K562 (cell line): ENCODE measurements around the gene ALKBH3. TPM values are rescaled to one million over a fixed set of nuclear protein-coding genes. Genes with fewer than 3 reads are reported as not detected.

ENCODE experiments used
- ATAC-seq: fragments of 200-7000 bp; cut with Tn5 transposase; 3 replicates; pipeline ENCODE4 v1.9.1; 2020; ENCODE audit warnings: moderate library complexity
- BruUV-seq: library from RNA; stranded (reverse); fragments of 400-500 nt; replicated peaks from 2 replicates; lab custom pipeline; 2021; lab: Mats Ljungman, UMichigan
- CTCF ChIA-PET: fragments of 300-600 bp; formaldehyde crosslinking; extraction: SDS; loops from one replicate; lab custom pipeline; 2021; ENCODE audit warnings: low intra/inter-chr PET ratio; lab: Yijun Ruan, JAX
- POLR2A ChIA-PET: fragments of 300-600, 350-650 bp; sonication (Branson Sonifier 250); formaldehyde crosslinking; extraction: SDS; loops from one replicate; lab custom pipeline; 2021; ENCODE audit warnings: antibody characterized with exemption, inconsistent platforms; lab: Yijun Ruan, JAX
- DNase-seq, 4 experiments: peaks; one replicate each; pipeline versions ENCODE4 v3.0.0 to v3.0.0-alpha.2; 2011 to 2018; ENCODE audit warnings: low spot score in 3 of 4, mixed read lengths in 3 of 4; ENCODE audit errors: extremely low read depth in 1 of 4
- FAIRE-seq: peaks from 2 replicates; lab custom pipeline; 2011; peaks lifted over from hg19 to GRCh38; lab: Jason Lieb, UNC
- H2AFZ ChIP-seq: 2 replicates; pipeline ENCODE4 v1.6.0; 2011; ENCODE audit warnings: low read depth, low read length, control low read depth, inconsistent platforms
- H3K27ac ChIP-seq: fragments of 200-600 bp; 3 replicates; pipeline ENCODE4 v1.8.0; 2011; ENCODE audit warnings: low read depth, mild to moderate bottlenecking, control low read depth, inconsistent platforms, low read length, moderate library complexity, mixed read lengths; ENCODE audit errors: extremely low read depth
- H3K27me3 ChIP-seq, 2 experiments: fragments of 300-600 bp in 1 of 2; 2 replicates in 1 of 2; 3 replicates in 1 of 2; pipeline versions ENCODE4 v1.6.0 to v1.8.0; 2011; ENCODE audit warnings: inconsistent platforms in 2 of 2, low read length in 2 of 2, mild to moderate bottlenecking in 1 of 2, mixed read lengths in 1 of 2, moderate library complexity in 1 of 2; ENCODE audit not compliant: control insufficient read depth in 2 of 2, insufficient read depth in 2 of 2
- H3K36me3 ChIP-seq: fragments of 300-600 bp; 3 replicates; pipeline ENCODE4 v1.8.0; 2011; ENCODE audit warnings: mild to moderate bottlenecking, low read length, inconsistent platforms; ENCODE audit not compliant: control insufficient read depth, insufficient read depth
- H3K4me1 ChIP-seq, 2 experiments: fragments of 200-600 bp in 1 of 2; replicated peaks in 1 of 2; 2 replicates in 1 of 2; 3 replicates in 1 of 2; pipeline versions ENCODE4 v1.5.1 to v1.8.0; 2011; ENCODE audit warnings: inconsistent platforms in 2 of 2, low read length in 2 of 2, mild to moderate bottlenecking in 1 of 2, mixed read lengths in 1 of 2, moderate library complexity in 1 of 2; ENCODE audit not compliant: control insufficient read depth in 2 of 2, insufficient read depth in 2 of 2
- H3K4me2 ChIP-seq: 2 replicates; pipeline ENCODE4 v1.6.1; 2011; ENCODE audit warnings: low read length, control low read depth, inconsistent platforms, mixed read lengths; ENCODE audit not compliant: insufficient read depth
- H3K4me3 ChIP-seq: fragments of 200-600 bp; sonication (generic), shearing (Covaris generic); 2 replicates; pipeline ENCODE4 v1.5.1; 2016; ENCODE audit warnings: control low read depth, inconsistent platforms
- H3K79me2 ChIP-seq: fragments of 200-600 bp; 3 replicates; pipeline ENCODE4 v1.8.0; 2011; ENCODE audit warnings: low read length, inconsistent platforms; ENCODE audit not compliant: control insufficient read depth, insufficient read depth
- H3K9ac ChIP-seq, 2 experiments: 2 replicates each; pipeline versions ENCODE4 v1.6.0 to v1.6.1; 2011; ENCODE audit warnings: low read depth in 2 of 2, low read length in 2 of 2, control low read depth in 1 of 2, inconsistent platforms in 1 of 2, mild to moderate bottlenecking in 1 of 2, mixed read lengths in 1 of 2; ENCODE audit not compliant: insufficient read depth in 1 of 2
- H3K9me1 ChIP-seq: one replicate; pipeline ENCODE4 v1.6.0; 2011; ENCODE audit warnings: inconsistent platforms, mild to moderate bottlenecking, low read length, moderate library complexity; ENCODE audit not compliant: control insufficient read depth, insufficient read depth
- H3K9me3 ChIP-seq: replicated peaks from 2 replicates; pipeline ENCODE4 v1.5.1; 2011; ENCODE audit warnings: low read depth, low read length, inconsistent platforms; ENCODE audit not compliant: control insufficient read depth, insufficient read depth
- H4K20me1 ChIP-seq: replicated peaks from 2 replicates; pipeline ENCODE4 v1.6.1; 2011; ENCODE audit warnings: low read length, inconsistent platforms, mixed read lengths; ENCODE audit not compliant: control insufficient read depth, insufficient read depth
- AFF4 ChIP-seq: sonication (generic); formaldehyde crosslinking; IDR thresholded peaks from 2 replicates; pipeline ENCODE4 v1.8.0; 2023; ENCODE audit warnings: mild to moderate bottlenecking, missing genetic modification reagents
- BRF1 ChIP-seq: IDR thresholded peaks from 3 replicates; pipeline ENCODE4 v1.6.1; 2011; ENCODE audit warnings: borderline replicate concordance, mild to moderate bottlenecking; ENCODE audit not compliant: insufficient read length; ENCODE audit errors: extremely low read depth
- C11orf30 ChIP-seq: fragments of 450-650 bp; IDR thresholded peaks from 2 replicates; pipeline ENCODE4 v1.6.1; 2016; ENCODE audit warnings: low read depth, mild to moderate bottlenecking
- KAT2B ChIP-seq: IDR thresholded peaks from one replicate; pipeline ENCODE4 v1.6.1; 2012; ENCODE audit warnings: low read depth, mild to moderate bottlenecking, control low read depth, inconsistent platforms, low read length, moderate library complexity
- L3MBTL2 ChIP-seq: fragments of 450-650 bp; IDR thresholded peaks from 2 replicates; pipeline ENCODE4 v1.6.1; 2016; ENCODE audit warnings: mild to moderate bottlenecking, moderate library complexity
- NEUROD1 ChIP-seq: fragments of 150-350 bp; IDR thresholded peaks from 2 replicates; pipeline ENCODE4 v1.6.1; 2014; ENCODE audit warnings: borderline replicate concordance, low read length, low read depth; ENCODE audit not compliant: partially characterized antibody
- NFE2L1 ChIP-seq: fragments of 450-650 bp; IDR thresholded peaks from 2 replicates; pipeline ENCODE4 v1.6.1; 2016; ENCODE audit warnings: missing genetic modification characterization, low read depth, mild to moderate bottlenecking, missing compliant biosample characterization, moderate library complexity, borderline replicate concordance
- RBFOX2 ChIP-seq: fragments of 200-400 bp; formaldehyde crosslinking; IDR thresholded peaks from 2 replicates; pipeline ENCODE4 v1.6.1; 2017; ENCODE audit warnings: low read depth, mild to moderate bottlenecking, low read length, moderate library complexity
- SMARCA4 ChIP-seq: fragments of 450-650 bp; IDR thresholded peaks from 2 replicates; pipeline ENCODE4 v1.6.1; 2016
- SREBF2 ChIP-seq: sonication (generic); formaldehyde crosslinking; IDR thresholded peaks from 2 replicates; pipeline ENCODE4 v1.4.0; 2020; ENCODE audit warnings: mild to moderate bottlenecking, missing genetic modification reagents
- THAP12 ChIP-seq: fragments of 250-450 bp; sonication (Bioruptor Pico); IDR thresholded peaks from 2 replicates; pipeline ENCODE4 v1.9.0; 2021; ENCODE audit warnings: mild to moderate bottlenecking, inconsistent platforms
- THRAP3 ChIP-seq: fragments of 450-650 bp; IDR thresholded peaks from 2 replicates; pipeline ENCODE4 v1.6.1; 2016; ENCODE audit warnings: mild to moderate bottlenecking, inconsistent platforms, borderline replicate concordance
- TSC22D4 ChIP-seq: fragments of 450-650 bp; IDR thresholded peaks from 2 replicates; pipeline ENCODE4 v1.6.1; 2016; ENCODE audit warnings: missing genetic modification characterization, missing biosample characterization, control low read depth
- U2AF2 ChIP-seq: fragments of 200-400 bp; formaldehyde crosslinking; optimal IDR thresholded peaks from 2 replicates; pipeline ENCODE3; 2017; ENCODE audit warnings: low read depth, mild to moderate bottlenecking, low read length
- ZBTB7A ChIP-seq: IDR thresholded peaks from 2 replicates; pipeline ENCODE4 v1.6.1; 2011; ENCODE audit warnings: low read depth, mild to moderate bottlenecking, low read length, moderate library complexity, borderline replicate concordance; ENCODE audit not compliant: control insufficient read depth
- ZNF175 ChIP-seq: fragments of 200-800 bp; sonication (Bioruptor generic); IDR thresholded peaks from 2 replicates; pipeline ENCODE4 v1.6.1; 2016; ENCODE audit warnings: low read depth, mild to moderate bottlenecking, missing genetic modification characterization, missing compliant biosample characterization
- WGBS: fragments of 100-300 bp; shearing (Covaris generic); methylation state at CpG from one replicate; pipeline ENCODE4 v1.1.6; 2016; ENCODE audit warnings: low coverage, mixed read lengths; ENCODE audit not compliant: insufficient coverage; ENCODE audit errors: missing lambda C conversion rate; 5-methylcytosine and 5-hydroxymethylcytosine counted together
- in situ Hi-C: fragments of 300-500 bp; cut with MboI; formaldehyde crosslinking; loops from 4 replicates; pipeline ENCODE4 v1.15.0; 2018; ENCODE audit warnings: inconsistent platforms, mixed read lengths
- intact Hi-C: fragments of 100-400 bp; cut with micrococcal nuclease; formaldehyde crosslinking; loops from 2 replicates; pipeline ENCODE4 v1.14.2; 2022
- polyA plus RNA-seq, 8 experiments: library from polyadenylated mRNA; depleted of rRNA in 4 of 8; stranded (reverse) in 5 of 8; unstranded in 3 of 8; fragments of >200 nt; fragmentation: Nextera tagmentation in 2 of 8; fragmentation: Illumina TruSeq in 1 of 8; extraction: Ambion mirVana in 2 of 8; extraction: Trizol in 1 of 8; gene quantifications; 2 replicates each; pipeline versions ENCODE4 v1.2.1 to v1.2.3, GENCODE V29; 2011 to 2014; ENCODE audit warnings: inconsistent platforms in 1 of 8, missing spikeins in 1 of 8
- total RNA-seq, 7 experiments: library from RNA; depleted of rRNA in 6 of 7; stranded (reverse); fragments of >200 nt in 6 of 7; fragmentation: Illumina TruSeq in 2 of 7; extraction: Trizol in 2 of 7; gene quantifications; 2 replicates each; pipeline versions ENCODE4 v1.2.1 to v1.2.3, GENCODE V29; 2011 to 2021; ENCODE audit warnings: low replicate concordance in 1 of 7

The ALKBH3 gene
- total and polyA plus RNA-seq, 9 of the 15 experiments (the other 6 are each of a cell fraction or from before 2014, with no cell fraction given) = 16.0 to 49.9 (median 36.5) TPM

- Histone ChIP-seq H3K9me1 (no peaks in the 10 kb centered on the region), H3K9me3 (no peaks in the 10 kb centered on the region), H3K4me1 (peaks cover 22 to 36% of the 10 kb centered on the region in 2 experiments; a peak in 4 of 5 replicates), H3K4me3 (peak overlapping the region; percentile 57), H3K27ac (no peak overlapping the region), H4K20me1 (no peaks in the 10 kb centered on the region; the same call in 1 of the 2 replicates), H3K36me3 (no peaks in the 10 kb centered on the region), H3K79me2 (no peaks in the 10 kb centered on the region; the same call in 2 of the 3 replicates), H3K9ac (peak overlapping the region; percentile 48 to 90; a peak in 3 of 4 replicates), H3K4me2 (peak overlapping the region; percentile 78), H2AFZ (0 out of 2 replicates have a peak overlapping the region, but pooled peaks have one; percentile 62), H3K27me3 (peaks cover 10 to 22% of the 10 kb centered on the region in 2 experiments; a peak in 4 of 5 replicates)
- ChIA-PET POLR2A (interaction anchor here (0.6 to 4.5 kb wide), 6 partner anchors 9 to 190 kb away, joined by 3 to 21 read pairs (median 4); no protein-coding TSS in a partner anchor), CTCF (interaction anchor here (2.7 kb wide), 1 partner anchor 53 kb away, joined by 22 read pairs; no protein-coding TSS in a partner anchor)
- TSS peak; percentile 78 for BruUV-seq
- intact Hi-C loops (loop anchor here (10.0 kb wide), 2 partner anchors 119 to 121 kb away; partner anchors contain the start of gene ACCS), in situ Hi-C loops (no loop called here)
- FAIRE-seq (no peak), ATAC-seq (no peak), DNase-seq (peak in 1 of 4 experiments; percentile 20)
- WGBS = 1% methylated on average over 48 of the region's 48 CpGs
- no peak for TF ChIP-seq KAT2B
- no peak for TF ChIP-seq U2AF2
- no peak for TF ChIP-seq C11orf30
- TF ChIP-seq L3MBTL2 = 0 out of 2 replicates have a peak, but pooled peaks have one; percentile 1
- TF ChIP-seq RBFOX2 = peak; percentile 76
- no peak for TF ChIP-seq TSC22D4 (tag)
- peak; percentile 48; the same call in 1 of the 2 replicates for TF ChIP-seq AFF4 (CRISPR knock-in tag)
- TF ChIP-seq ZNF175 (CRISPR knock-in tag) = no peak
- no peak for TF ChIP-seq SMARCA4
- no peak for TF ChIP-seq SREBF2 (CRISPR knock-in tag)
- TF ChIP-seq NEUROD1 = no peak
- no peak for TF ChIP-seq BRF1
- peak; percentile 7; the same call in 1 of the 2 replicates for TF ChIP-seq ZBTB7A
- no peak for TF ChIP-seq THAP12 (CRISPR knock-in tag)
- no peak for TF ChIP-seq NFE2L1
- no peak for TF ChIP-seq THRAP3
Observed at GRCh38 chr11:43943372-43943930, 62.8 kb downstream of the ALKBH3 start.
